Activated naive CD4-positive, alpha-beta T cell treated with anti-CD3 and anti-CD28 coated beads, Interleukin-2, amount 50 U/mL, for 16 hours (primary cell): Measurements from ENCODE around the gene SLC25A38.
"Not testable (repeated sequence)": the region's sequence is repeated elsewhere in the genome, so short reads cannot be mapped to it uniquely, and the experiment has no call there.

ENCODE experiments used
- DNase-seq: peaks from one replicate; pipeline ENCODE4 v3.0.0-alpha.2; 2020

Gene SLC25A38

GRCh38 chr3:39383045-39383880 lies at the start of gene SLC25A38:
SLC25A38 (plus strand) TSS chr3:39383370; CDS start chr3:39383725, 355 bp downstream.
- peak; percentile 86 for DNase-seq

GRCh38 chr3:39333607-39334006 lies 49.6 kb upstream of the SLC25A38 start:
- no peak for DNase-seq

GRCh38 chr3:39334205-39334604 lies 49.0 kb upstream of the SLC25A38 start:
- DNase-seq = no peak

- no peak for DNase-seq
Observed at GRCh38 chr3:39338201-39338600, 45.0 kb upstream of the SLC25A38 start.

GRCh38 chr3:39339086-39339485 lies 44.1 kb upstream of the SLC25A38 start:
- DNase-seq = no peak

- no peak for DNase-seq
Observed at GRCh38 chr3:39343076-39343717, 40.0 kb upstream of the SLC25A38 start.

- no peak for DNase-seq
Observed at GRCh38 chr3:39343760-39344159, 39.4 kb upstream of the SLC25A38 start.

GRCh38 chr3:39344746-39345344 lies 38.3 kb upstream of the SLC25A38 start:
- no peak for DNase-seq

- DNase-seq = no peak
Observed at GRCh38 chr3:39346785-39347585, 36.2 kb upstream of the SLC25A38 start.

- no peak for DNase-seq
Observed at GRCh38 chr3:39347586-39347876, 35.6 kb upstream of the SLC25A38 start.

- DNase-seq = no peak
Observed at GRCh38 chr3:39349080-39349479, 34.1 kb upstream of the SLC25A38 start.

- DNase-seq = no peak
Observed at GRCh38 chr3:39350714-39351113, 32.5 kb upstream of the SLC25A38 start.

GRCh38 chr3:39351134-39351533 lies 32.0 kb upstream of the SLC25A38 start:
- DNase-seq = not testable (repeated sequence)

- not testable (repeated sequence) for DNase-seq
Observed at GRCh38 chr3:39353168-39353927, 29.8 kb upstream of the SLC25A38 start.

GRCh38 chr3:39358333-39358732 lies 24.8 kb upstream of the SLC25A38 start:
- DNase-seq = no peak

GRCh38 chr3:39361252-39361927 lies 21.8 kb upstream of the SLC25A38 start:
- no peak for DNase-seq

GRCh38 chr3:39362192-39362591 lies 21.0 kb upstream of the SLC25A38 start:
- no peak for DNase-seq

- DNase-seq = no peak
Observed at GRCh38 chr3:39362812-39363211, 20.4 kb upstream of the SLC25A38 start.

- DNase-seq = not testable (repeated sequence)
Observed at GRCh38 chr3:39370450-39370849, 12.7 kb upstream of the SLC25A38 start.

GRCh38 chr3:39372833-39373232 lies 10.3 kb upstream of the SLC25A38 start:
- no peak for DNase-seq

- DNase-seq = no peak
Observed at GRCh38 chr3:39376959-39377634, 6.1 kb upstream of the SLC25A38 start.
